T-helper 1 cell treated with Interleukin-12 subunit alpha and Interleukin-12 subunit beta and Interleukin-4 antibody, amounts not matched to agents 30 μg/mL and 1 μg/mL, for 36 hours (primary cell): ENCODE measurements around the gene GRM7.

Source experiments
- H3K27ac Mint-ChIP-seq: one replicate; pipeline ENCODE4 v1.8.0; 2021; ENCODE audit warnings: mild to moderate bottlenecking, mixed read lengths
- H3K27me3 Mint-ChIP-seq: one replicate; pipeline ENCODE4 v1.8.0; 2021; ENCODE audit warnings: low read depth, mixed read lengths
- H3K36me3 Mint-ChIP-seq: one replicate; pipeline ENCODE4 v1.8.0; 2021; ENCODE audit warnings: low read depth, mixed read lengths
- H3K4me1 Mint-ChIP-seq: one replicate; pipeline ENCODE4 v1.8.0; 2021; ENCODE audit warnings: low read depth, mixed read lengths
- H3K4me3 Mint-ChIP-seq: one replicate; pipeline ENCODE4 v1.8.0; 2021; ENCODE audit warnings: mild to moderate bottlenecking, moderate library complexity, mixed read lengths
- H3K9me3 Mint-ChIP-seq: one replicate; pipeline ENCODE4 v1.8.0; 2021; ENCODE audit warnings: mixed read lengths

GRM7 gene

GRCh38 chr3:7025581-7026300 is 164.8 kb downstream of the GRM7 start:
- Mint-ChIP-seq H3K4me3 (no peak overlapping the region), H3K27me3 (no peaks in the 10 kb centered on the region)

GRCh38 chr3:7029562-7029961 is 168.6 kb downstream of the GRM7 start:
- Mint-ChIP-seq H3K27me3 (no peaks in the 10 kb centered on the region), H3K9me3 (no peaks in the 10 kb centered on the region), H3K36me3 (no peaks in the 10 kb centered on the region), H3K4me1 (no peaks in the 10 kb centered on the region), H3K4me3 (no peak overlapping the region), H3K27ac (no peak overlapping the region)

More at GRCh38 chr3:7025581-7026300, 164.8 kb downstream of the GRM7 start:
- Mint-ChIP-seq H3K36me3 (no peaks in the 10 kb centered on the region), H3K9me3 (no peaks in the 10 kb centered on the region), H3K27ac (no peak overlapping the region), H3K4me1 (no peaks in the 10 kb centered on the region)

- H3K4me1 Mint-ChIP-seq: no peaks in the 10 kb centered on the region
- no peak overlapping the region for H3K4me3 Mint-ChIP-seq
- H3K27me3 Mint-ChIP-seq: no peaks in the 10 kb centered on the region
- H3K9me3 Mint-ChIP-seq: no peaks in the 10 kb centered on the region
- H3K36me3 Mint-ChIP-seq: no peaks in the 10 kb centered on the region
- H3K27ac Mint-ChIP-seq: no peak overlapping the region
Observed at GRCh38 chr3:7038394-7038793, 177.5 kb downstream of the GRM7 start.

GRCh38 chr3:7062714-7063113 is 201.8 kb downstream of the GRM7 start:
- no peak overlapping the region for H3K27ac Mint-ChIP-seq
- no peaks in the 10 kb centered on the region for H3K4me1 Mint-ChIP-seq
- H3K9me3 Mint-ChIP-seq: peaks cover 15% of the 10 kb centered on the region
- no peaks in the 10 kb centered on the region for H3K27me3 Mint-ChIP-seq
- H3K36me3 Mint-ChIP-seq: no peaks in the 10 kb centered on the region
- no peak overlapping the region for H3K4me3 Mint-ChIP-seq

GRCh38 chr3:7070461-7070860 is 209.5 kb downstream of the GRM7 start:
- Mint-ChIP-seq H3K27ac (no peak overlapping the region), H3K4me1 (no peaks in the 10 kb centered on the region), H3K9me3 (peaks cover 10% of the 10 kb centered on the region), H3K4me3 (no peak overlapping the region), H3K27me3 (no peaks in the 10 kb centered on the region), H3K36me3 (no peaks in the 10 kb centered on the region)

GRCh38 chr3:7074217-7074616 is 213.3 kb downstream of the GRM7 start:
- Mint-ChIP-seq H3K36me3 (no peaks in the 10 kb centered on the region), H3K9me3 (peaks cover 4% of the 10 kb centered on the region), H3K27me3 (no peaks in the 10 kb centered on the region), H3K27ac (no peak overlapping the region), H3K4me1 (no peaks in the 10 kb centered on the region), H3K4me3 (no peak overlapping the region)

- H3K9me3 Mint-ChIP-seq: peaks cover 4% of the 10 kb centered on the region
- no peak overlapping the region for H3K4me3 Mint-ChIP-seq
- H3K27ac Mint-ChIP-seq: no peak overlapping the region
- H3K36me3 Mint-ChIP-seq: no peaks in the 10 kb centered on the region
- H3K4me1 Mint-ChIP-seq: no peaks in the 10 kb centered on the region
- no peaks in the 10 kb centered on the region for H3K27me3 Mint-ChIP-seq
Observed at GRCh38 chr3:7075117-7075516, 214.2 kb downstream of the GRM7 start.

GRCh38 chr3:7075901-7076300 is 215.0 kb downstream of the GRM7 start:
- Mint-ChIP-seq H3K36me3 (no peaks in the 10 kb centered on the region), H3K9me3 (peaks cover 4% of the 10 kb centered on the region), H3K4me3 (no peak overlapping the region), H3K4me1 (no peaks in the 10 kb centered on the region), H3K27ac (no peak overlapping the region), H3K27me3 (no peaks in the 10 kb centered on the region)

GRCh38 chr3:7082244-7082643 is 221.3 kb downstream of the GRM7 start:
- no peak overlapping the region for H3K27ac Mint-ChIP-seq
- no peaks in the 10 kb centered on the region for H3K36me3 Mint-ChIP-seq
- peaks cover 12% of the 10 kb centered on the region for H3K9me3 Mint-ChIP-seq
- no peak overlapping the region for H3K4me3 Mint-ChIP-seq
- H3K27me3 Mint-ChIP-seq: no peaks in the 10 kb centered on the region
- H3K4me1 Mint-ChIP-seq: no peaks in the 10 kb centered on the region

- Mint-ChIP-seq H3K4me1 (no peaks in the 10 kb centered on the region), H3K36me3 (no peaks in the 10 kb centered on the region), H3K9me3 (peaks cover 10% of the 10 kb centered on the region), H3K27me3 (no peaks in the 10 kb centered on the region), H3K4me3 (no peak overlapping the region), H3K27ac (no peak overlapping the region)
Observed at GRCh38 chr3:7086417-7086816, 225.5 kb downstream of the GRM7 start.

- peaks cover 4% of the 10 kb centered on the region for H3K9me3 Mint-ChIP-seq
- H3K4me1 Mint-ChIP-seq: no peaks in the 10 kb centered on the region
- H3K4me3 Mint-ChIP-seq: no peak overlapping the region
- no peaks in the 10 kb centered on the region for H3K27me3 Mint-ChIP-seq
- H3K27ac Mint-ChIP-seq: no peak overlapping the region
- H3K36me3 Mint-ChIP-seq: no peaks in the 10 kb centered on the region
Observed at GRCh38 chr3:7095116-7095515, 234.2 kb downstream of the GRM7 start.

- H3K4me3 Mint-ChIP-seq: no peak overlapping the region
- H3K4me1 Mint-ChIP-seq: no peaks in the 10 kb centered on the region
- no peaks in the 10 kb centered on the region for H3K36me3 Mint-ChIP-seq
- H3K27ac Mint-ChIP-seq: no peak overlapping the region
- no peaks in the 10 kb centered on the region for H3K27me3 Mint-ChIP-seq
- peaks cover 9% of the 10 kb centered on the region for H3K9me3 Mint-ChIP-seq
Observed at GRCh38 chr3:7100136-7100535, 239.2 kb downstream of the GRM7 start.

GRCh38 chr3:7106635-7107034 is 245.7 kb downstream of the GRM7 start:
- H3K4me3 Mint-ChIP-seq: no peak overlapping the region
- H3K27me3 Mint-ChIP-seq: no peaks in the 10 kb centered on the region
- H3K4me1 Mint-ChIP-seq: no peaks in the 10 kb centered on the region
- H3K36me3 Mint-ChIP-seq: no peaks in the 10 kb centered on the region
- no peak overlapping the region for H3K27ac Mint-ChIP-seq
- peaks cover 5% of the 10 kb centered on the region for H3K9me3 Mint-ChIP-seq

GRCh38 chr3:7112523-7113056 is 251.7 kb downstream of the GRM7 start:
- H3K9me3 Mint-ChIP-seq: peaks cover 3% of the 10 kb centered on the region
- H3K4me3 Mint-ChIP-seq: no peak overlapping the region

GRCh38 chr3:7144697-7145308 is 283.9 kb downstream of the GRM7 start:
- H3K9me3 Mint-ChIP-seq: no peaks in the 10 kb centered on the region
- no peaks in the 10 kb centered on the region for H3K4me1 Mint-ChIP-seq
- no peak overlapping the region for H3K27ac Mint-ChIP-seq
- no peaks in the 10 kb centered on the region for H3K27me3 Mint-ChIP-seq
- no peak overlapping the region for H3K4me3 Mint-ChIP-seq
- no peaks in the 10 kb centered on the region for H3K36me3 Mint-ChIP-seq

More at GRCh38 chr3:7112523-7113056, 251.7 kb downstream of the GRM7 start:
- Mint-ChIP-seq H3K36me3 (no peaks in the 10 kb centered on the region), H3K4me1 (no peaks in the 10 kb centered on the region), H3K27ac (no peak overlapping the region), H3K27me3 (no peaks in the 10 kb centered on the region)
